HepG2 (cell line): Measurements from ENCODE around the gene EMILIN1. TPM values are rescaled to one million over a fixed set of nuclear protein-coding genes. Genes with fewer than 3 reads are reported as not detected.
A peak's percentile ranks its signal among the peaks of the same experiment; 100 is the strongest.

Source experiments
- AKAP8 ChIP-seq: sonication (generic); formaldehyde crosslinking; IDR thresholded peaks from 2 replicates; pipeline ENCODE4 v1.5.1; 2020; ENCODE audit warnings: mild to moderate bottlenecking, missing genetic modification reagents
- ELF4 ChIP-seq: sonication (generic); formaldehyde crosslinking; IDR thresholded peaks from 2 replicates; pipeline ENCODE4 v1.5.0; 2020; ENCODE audit warnings: missing genetic modification reagents, mild to moderate bottlenecking, moderate library complexity, borderline replicate concordance
- FOXO1 ChIP-seq: sonication (generic); formaldehyde crosslinking; IDR thresholded peaks from 2 replicates; pipeline ENCODE4 v1.4.0; 2020; ENCODE audit warnings: missing genetic modification reagents
- NFKB2 ChIP-seq: sonication (generic); formaldehyde crosslinking; IDR thresholded peaks from 2 replicates; pipeline ENCODE4 v1.4.0; 2020; ENCODE audit warnings: missing genetic modification reagents, borderline replicate concordance
- RELA ChIP-seq: sonication (generic); formaldehyde crosslinking; IDR thresholded peaks from 2 replicates; pipeline ENCODE4 v1.4.0; 2020; ENCODE audit warnings: missing genetic modification reagents
- ZNF577 ChIP-seq: sonication (generic); formaldehyde crosslinking; IDR thresholded peaks from 2 replicates; pipeline ENCODE4 v1.4.0; 2020; ENCODE audit warnings: mild to moderate bottlenecking, low read depth, missing genetic modification reagents, borderline replicate concordance
- polyA plus RNA-seq, 8 experiments: library from polyadenylated mRNA; depleted of rRNA in 3 of 8; stranded (reverse) in 7 of 8; unstranded in 1 of 8; fragments of >200 nt; fragmentation: Illumina TruSeq in 4 of 8; extraction: Trizol in 4 of 8; gene quantifications; 2 replicates each; pipeline versions ENCODE4 v1.2.1 to v1.2.3, GENCODE V29; 2011 to 2016; ENCODE audit warnings: low read depth in 4 of 8, missing spikeins in 1 of 8, mixed read lengths in 1 of 8; ENCODE audit not compliant: insufficient read depth in 1 of 8
- total RNA-seq, 5 experiments: library from RNA; depleted of rRNA; stranded (reverse); fragments of >200 nt; fragmentation: Illumina TruSeq; extraction: Trizol; gene quantifications; 2 replicates each; pipeline ENCODE4 v1.2.3, GENCODE V29; 2016; ENCODE audit warnings: low read depth in 1 of 5
- TF ChIP-seq, protein P1 (sequence below): sonication (generic); formaldehyde crosslinking; IDR thresholded peaks from 2 replicates; pipeline ENCODE4 v1.8.0; 2022; ENCODE audit warnings: mild to moderate bottlenecking, missing genetic modification reagents, moderate library complexity
- TF ChIP-seq, protein P2 (sequence below): sonication (generic); formaldehyde crosslinking; IDR thresholded peaks from 2 replicates; pipeline ENCODE4 v1.9.0; 2021; ENCODE audit warnings: missing genetic modification reagents, mild to moderate bottlenecking, borderline replicate concordance
- TF ChIP-seq, protein P3 (sequence below): sonication (generic); formaldehyde crosslinking; IDR thresholded peaks from 2 replicates; pipeline ENCODE4 v1.5.0; 2020; ENCODE audit warnings: mild to moderate bottlenecking, missing genetic modification reagents, borderline replicate concordance
- TF ChIP-seq, protein P4 (sequence below), 2 experiments: sonication (generic) in 1 of 2; formaldehyde crosslinking in 1 of 2; IDR thresholded peaks; 2 replicates each; pipeline versions ENCODE4 v1.6.1 to v1.9.0; 2014 to 2022; ENCODE audit warnings: antibody characterized with exemption in 1 of 2, borderline replicate concordance in 1 of 2, inconsistent platforms in 1 of 2, low read depth in 1 of 2, missing genetic modification reagents in 1 of 2

Gene EMILIN1
- total and polyA plus RNA-seq, 2 of the 13 experiments (the other 11 are each of a cell fraction or from before 2014, with no cell fraction given) = 8.1 to 9.7 TPM

DNA sequence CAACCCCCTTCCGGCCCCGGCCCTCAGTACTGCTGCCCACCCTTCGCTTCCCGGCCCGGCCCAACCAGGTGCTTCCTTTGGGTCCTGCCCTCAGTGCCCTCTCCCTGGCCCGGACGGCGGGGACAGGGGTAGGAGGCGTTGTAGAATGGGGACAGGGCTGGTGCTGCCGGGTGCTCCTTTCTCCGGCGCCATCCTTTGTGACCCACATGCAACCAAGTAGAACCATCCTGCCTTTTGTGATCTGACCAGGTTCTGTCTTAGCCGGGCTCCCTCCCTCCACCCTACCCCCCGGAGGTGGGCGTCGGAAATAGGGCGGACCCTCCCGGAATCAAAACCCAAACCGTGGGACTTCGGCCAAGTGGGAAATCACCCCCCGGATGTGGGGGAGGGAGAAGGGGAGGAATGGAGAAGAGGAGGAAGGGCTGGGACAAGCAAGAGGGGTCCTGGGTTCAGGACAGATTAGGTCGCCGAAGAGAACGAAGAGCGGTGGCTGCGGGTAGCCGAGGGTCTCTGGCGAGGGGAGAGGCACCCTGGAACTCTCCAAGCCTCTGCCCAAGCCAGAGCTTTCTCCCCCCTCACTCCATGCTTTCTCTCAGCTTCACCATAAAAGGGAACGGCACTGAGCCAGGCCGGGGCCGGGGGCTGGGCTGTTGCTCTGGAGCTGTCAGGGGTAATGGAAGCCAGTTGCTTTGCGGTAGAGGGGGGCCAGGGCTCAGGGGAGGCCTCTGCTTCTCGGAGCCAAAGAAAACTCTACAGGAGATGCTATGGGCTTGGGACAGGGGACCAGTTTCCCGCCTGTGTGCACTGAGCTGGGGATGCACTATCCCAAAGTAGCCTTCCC lies 6.2 kb upstream of the EMILIN1 start (continued):
- TF ChIP-seq, protein P1, sequence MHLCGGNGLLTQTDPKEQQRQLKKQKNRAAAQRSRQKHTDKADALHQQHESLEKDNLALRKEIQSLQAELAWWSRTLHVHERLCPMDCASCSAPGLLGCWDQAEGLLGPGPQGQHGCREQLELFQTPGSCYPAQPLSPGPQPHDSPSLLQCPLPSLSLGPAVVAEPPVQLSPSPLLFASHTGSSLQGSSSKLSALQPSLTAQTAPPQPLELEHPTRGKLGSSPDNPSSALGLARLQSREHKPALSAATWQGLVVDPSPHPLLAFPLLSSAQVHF (CRISPR knock-in tag) = no peak
- TF ChIP-seq, protein P2, sequence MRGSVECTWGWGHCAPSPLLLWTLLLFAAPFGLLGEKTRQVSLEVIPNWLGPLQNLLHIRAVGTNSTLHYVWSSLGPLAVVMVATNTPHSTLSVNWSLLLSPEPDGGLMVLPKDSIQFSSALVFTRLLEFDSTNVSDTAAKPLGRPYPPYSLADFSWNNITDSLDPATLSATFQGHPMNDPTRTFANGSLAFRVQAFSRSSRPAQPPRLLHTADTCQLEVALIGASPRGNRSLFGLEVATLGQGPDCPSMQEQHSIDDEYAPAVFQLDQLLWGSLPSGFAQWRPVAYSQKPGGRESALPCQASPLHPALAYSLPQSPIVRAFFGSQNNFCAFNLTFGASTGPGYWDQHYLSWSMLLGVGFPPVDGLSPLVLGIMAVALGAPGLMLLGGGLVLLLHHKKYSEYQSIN (CRISPR knock-in tag) = no peak
- TF ChIP-seq RELA (CRISPR knock-in tag) (peak; percentile 87; the same call in 1 of the 2 replicates), FOXO1 (CRISPR knock-in tag) (no peak), AKAP8 (CRISPR knock-in tag) (no peak), ELF4 (CRISPR knock-in tag) (no peak), NFKB2 (CRISPR knock-in tag) (peak; percentile 21; the same call in 1 of the 2 replicates), ZNF577 (CRISPR knock-in tag) (no peak)
- TF ChIP-seq, protein P3, sequence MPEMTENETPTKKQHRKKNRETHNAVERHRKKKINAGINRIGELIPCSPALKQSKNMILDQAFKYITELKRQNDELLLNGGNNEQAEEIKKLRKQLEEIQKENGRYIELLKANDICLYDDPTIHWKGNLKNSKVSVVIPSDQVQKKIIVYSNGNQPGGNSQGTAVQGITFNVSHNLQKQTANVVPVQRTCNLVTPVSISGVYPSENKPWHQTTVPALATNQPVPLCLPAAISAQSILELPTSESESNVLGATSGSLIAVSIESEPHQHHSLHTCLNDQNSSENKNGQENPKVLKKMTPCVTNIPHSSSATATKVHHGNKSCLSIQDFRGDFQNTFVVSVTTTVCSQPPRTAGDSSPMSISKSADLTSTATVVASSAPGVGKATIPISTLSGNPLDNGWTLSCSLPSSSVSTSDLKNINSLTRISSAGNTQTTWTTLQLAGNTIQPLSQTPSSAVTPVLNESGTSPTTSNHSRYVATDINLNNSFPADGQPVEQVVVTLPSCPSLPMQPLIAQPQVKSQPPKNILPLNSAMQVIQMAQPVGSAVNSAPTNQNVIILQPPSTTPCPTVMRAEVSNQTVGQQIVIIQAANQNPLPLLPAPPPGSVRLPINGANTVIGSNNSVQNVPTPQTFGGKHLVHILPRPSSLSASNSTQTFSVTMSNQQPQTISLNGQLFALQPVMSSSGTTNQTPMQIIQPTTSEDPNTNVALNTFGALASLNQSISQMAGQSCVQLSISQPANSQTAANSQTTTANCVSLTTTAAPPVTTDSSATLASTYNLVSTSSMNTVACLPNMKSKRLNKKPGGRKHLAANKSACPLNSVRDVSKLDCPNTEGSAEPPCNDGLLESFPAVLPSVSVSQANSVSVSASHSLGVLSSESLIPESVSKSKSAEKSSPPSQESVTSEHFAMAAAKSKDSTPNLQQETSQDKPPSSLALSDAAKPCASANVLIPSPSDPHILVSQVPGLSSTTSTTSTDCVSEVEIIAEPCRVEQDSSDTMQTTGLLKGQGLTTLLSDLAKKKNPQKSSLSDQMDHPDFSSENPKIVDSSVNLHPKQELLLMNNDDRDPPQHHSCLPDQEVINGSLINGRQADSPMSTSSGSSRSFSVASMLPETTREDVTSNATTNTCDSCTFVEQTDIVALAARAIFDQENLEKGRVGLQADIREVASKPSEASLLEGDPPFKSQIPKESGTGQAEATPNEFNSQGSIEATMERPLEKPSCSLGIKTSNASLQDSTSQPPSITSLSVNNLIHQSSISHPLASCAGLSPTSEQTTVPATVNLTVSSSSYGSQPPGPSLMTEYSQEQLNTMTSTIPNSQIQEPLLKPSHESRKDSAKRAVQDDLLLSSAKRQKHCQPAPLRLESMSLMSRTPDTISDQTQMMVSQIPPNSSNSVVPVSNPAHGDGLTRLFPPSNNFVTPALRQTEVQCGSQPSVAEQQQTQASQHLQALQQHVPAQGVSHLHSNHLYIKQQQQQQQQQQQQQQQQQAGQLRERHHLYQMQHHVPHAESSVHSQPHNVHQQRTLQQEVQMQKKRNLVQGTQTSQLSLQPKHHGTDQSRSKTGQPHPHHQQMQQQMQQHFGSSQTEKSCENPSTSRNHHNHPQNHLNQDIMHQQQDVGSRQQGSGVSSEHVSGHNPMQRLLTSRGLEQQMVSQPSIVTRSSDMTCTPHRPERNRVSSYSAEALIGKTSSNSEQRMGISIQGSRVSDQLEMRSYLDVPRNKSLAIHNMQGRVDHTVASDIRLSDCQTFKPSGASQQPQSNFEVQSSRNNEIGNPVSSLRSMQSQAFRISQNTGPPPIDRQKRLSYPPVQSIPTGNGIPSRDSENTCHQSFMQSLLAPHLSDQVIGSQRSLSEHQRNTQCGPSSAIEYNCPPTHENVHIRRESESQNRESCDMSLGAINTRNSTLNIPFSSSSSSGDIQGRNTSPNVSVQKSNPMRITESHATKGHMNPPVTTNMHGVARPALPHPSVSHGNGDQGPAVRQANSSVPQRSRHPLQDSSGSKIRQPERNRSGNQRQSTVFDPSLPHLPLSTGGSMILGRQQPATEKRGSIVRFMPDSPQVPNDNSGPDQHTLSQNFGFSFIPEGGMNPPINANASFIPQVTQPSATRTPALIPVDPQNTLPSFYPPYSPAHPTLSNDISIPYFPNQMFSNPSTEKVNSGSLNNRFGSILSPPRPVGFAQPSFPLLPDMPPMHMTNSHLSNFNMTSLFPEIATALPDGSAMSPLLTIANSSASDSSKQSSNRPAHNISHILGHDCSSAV (CRISPR knock-in tag) = no peak
- TF ChIP-seq, protein P4, sequence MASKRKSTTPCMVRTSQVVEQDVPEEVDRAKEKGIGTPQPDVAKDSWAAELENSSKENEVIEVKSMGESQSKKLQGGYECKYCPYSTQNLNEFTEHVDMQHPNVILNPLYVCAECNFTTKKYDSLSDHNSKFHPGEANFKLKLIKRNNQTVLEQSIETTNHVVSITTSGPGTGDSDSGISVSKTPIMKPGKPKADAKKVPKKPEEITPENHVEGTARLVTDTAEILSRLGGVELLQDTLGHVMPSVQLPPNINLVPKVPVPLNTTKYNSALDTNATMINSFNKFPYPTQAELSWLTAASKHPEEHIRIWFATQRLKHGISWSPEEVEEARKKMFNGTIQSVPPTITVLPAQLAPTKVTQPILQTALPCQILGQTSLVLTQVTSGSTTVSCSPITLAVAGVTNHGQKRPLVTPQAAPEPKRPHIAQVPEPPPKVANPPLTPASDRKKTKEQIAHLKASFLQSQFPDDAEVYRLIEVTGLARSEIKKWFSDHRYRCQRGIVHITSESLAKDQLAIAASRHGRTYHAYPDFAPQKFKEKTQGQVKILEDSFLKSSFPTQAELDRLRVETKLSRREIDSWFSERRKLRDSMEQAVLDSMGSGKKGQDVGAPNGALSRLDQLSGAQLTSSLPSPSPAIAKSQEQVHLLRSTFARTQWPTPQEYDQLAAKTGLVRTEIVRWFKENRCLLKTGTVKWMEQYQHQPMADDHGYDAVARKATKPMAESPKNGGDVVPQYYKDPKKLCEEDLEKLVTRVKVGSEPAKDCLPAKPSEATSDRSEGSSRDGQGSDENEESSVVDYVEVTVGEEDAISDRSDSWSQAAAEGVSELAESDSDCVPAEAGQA (IDR thresholded peaks at IDR 0.05; ENCODE audit: low read depth) = no peak
- TF ChIP-seq, protein P4 (CRISPR knock-in tag; IDR thresholded peaks at IDR 0.05; ENCODE audit: borderline replicate concordance) = no peak
